ENCODE results near the gene NTN1. TPM values are rescaled to one million over a fixed set of nuclear protein-coding genes. Genes with fewer than 3 reads are reported as not detected.

NTN1 gene
- total RNA-seq, 5 donors from 2014 or later (not counting 1 experiment from before 2014, with no cell fraction given) = 0.07 to 0.15 (median 0.12) TPM; not detected in 1

GRCh38 chr17:9022573-9023391 lies 1.5 kb downstream of the NTN1 start:
- Histone ChIP-seq H3K4me3 (ENCODE audit: control insufficient read depth in 1 of 2, extremely low read depth in 1 of 2, low read length in 1 of 2) (peak overlapping the region; percentile 10 to 76), H3K9me3 (no peaks in the 10 kb centered on the region), H3K27ac (ENCODE audit: low read length) (no peak overlapping the region), H3K27me3 (replicated peaks in 1 of 2; ENCODE audit: control insufficient read depth in 2 of 2, extremely low read depth in 1 of 2, insufficient read depth in 2 of 2, low read length in 1 of 2) (peaks cover 13 to 53% of the 10 kb centered on the region in 2 experiments), H3K36me3 (ENCODE audit: control insufficient read depth in 2 of 2, extremely low read depth in 1 of 2, insufficient read depth in 1 of 2, low read length in 1 of 2) (no peaks in the 10 kb centered on the region), H3K4me1 (ENCODE audit: control insufficient read depth in 1 of 2, extremely low read depth in 1 of 2, insufficient read depth in 2 of 2, low read length in 2 of 2) (peaks cover 5 to 27% of the 10 kb centered on the region in 2 experiments)
- peak in 1 of 4 experiments; percentile 22 for ATAC-seq (replicated peaks in 1 of 4)
- H3K9me3 Mint-ChIP-seq = no peaks in the 10 kb centered on the region
- H3K27ac Mint-ChIP-seq = peak overlapping the region in 1 of 2 donors; percentile 31
- 4% methylated on average over 106 of the region's 106 CpGs for WGBS (ENCODE audit: insufficient coverage)
- H3K27me3 Mint-ChIP-seq = peaks cover 59 to 66% of the 10 kb centered on the region in 2 donors
- peak in 5 of 35 experiments; percentile 4 to 37 (median 14) for DNase-seq
- POLR2A ChIA-PET = no interaction called here
- no peaks in the 10 kb centered on the region for H3K36me3 Mint-ChIP-seq
- H3K4me3 Mint-ChIP-seq = peak overlapping the region; percentile 79 to 96 (median 92)
- CTCF ChIA-PET = no interaction called here
- H3K4me1 Mint-ChIP-seq = peaks cover 8 to 27% (median 14%) of the 10 kb centered on the region in 3 donors

- Mint-ChIP-seq H3K27me3 (peaks cover 63 to 73% of the 10 kb centered on the region in 2 donors), H3K9me3 (no peaks in the 10 kb centered on the region), H3K36me3 (no peaks in the 10 kb centered on the region), H3K27ac (no peak overlapping the region), H3K4me3 (peak overlapping the region; percentile 31 to 64 (median 50)), H3K4me1 (peaks cover 8 to 27% (median 14%) of the 10 kb centered on the region in 3 donors)
- no peak for DNase-seq
- WGBS (ENCODE audit: insufficient coverage) = 5% methylated on average over 33 of the region's 49 CpGs
- POLR2A ChIA-PET = no interaction called here
- no peak overlapping the region for H3K27ac ChIP-seq (ENCODE audit: low read length)
- no peaks in the 10 kb centered on the region for H3K36me3 ChIP-seq (ENCODE audit: control insufficient read depth in 2 of 2, extremely low read depth in 1 of 2, insufficient read depth in 1 of 2, low read length in 1 of 2)
- no peaks in the 10 kb centered on the region for H3K9me3 ChIP-seq
- peaks cover 13 to 54% of the 10 kb centered on the region in 2 experiments for H3K27me3 ChIP-seq (replicated peaks in 1 of 2; ENCODE audit: control insufficient read depth in 2 of 2, extremely low read depth in 1 of 2, insufficient read depth in 2 of 2, low read length in 1 of 2)
- ATAC-seq (replicated peaks in 1 of 4) = no peak
- CTCF ChIA-PET = no interaction called here
- peaks cover 5 to 27% of the 10 kb centered on the region in 2 experiments for H3K4me1 ChIP-seq (ENCODE audit: control insufficient read depth in 1 of 2, extremely low read depth in 1 of 2, insufficient read depth in 2 of 2, low read length in 2 of 2)
- H3K4me3 ChIP-seq (ENCODE audit: control insufficient read depth in 1 of 2, extremely low read depth in 1 of 2, low read length in 1 of 2) = peak overlapping the region in 1 of 2 donors; percentile 76
Measured at GRCh38 chr17:9023392-9024218, 2.3 kb downstream of the NTN1 start.

- POLR2A ChIA-PET = no interaction called here
- peak overlapping the region in 1 of 3 donors; percentile 64 for H3K4me3 Mint-ChIP-seq
- peaks cover 63 to 72% of the 10 kb centered on the region in 2 donors for H3K27me3 Mint-ChIP-seq
- 67% methylated on average over 7 of the region's 14 CpGs for WGBS (ENCODE audit: insufficient coverage)
- H3K36me3 ChIP-seq (ENCODE audit: control insufficient read depth in 2 of 2, extremely low read depth in 1 of 2, insufficient read depth in 1 of 2, low read length in 1 of 2) = no peaks in the 10 kb centered on the region
- H3K36me3 Mint-ChIP-seq = no peaks in the 10 kb centered on the region
- no peak overlapping the region for H3K4me3 ChIP-seq (ENCODE audit: control insufficient read depth in 1 of 2, extremely low read depth in 1 of 2, low read length in 1 of 2)
- peaks cover 8 to 27% (median 14%) of the 10 kb centered on the region in 3 donors for H3K4me1 Mint-ChIP-seq
- peaks cover 13 to 54% of the 10 kb centered on the region in 2 experiments for H3K27me3 ChIP-seq (replicated peaks in 1 of 2; ENCODE audit: control insufficient read depth in 2 of 2, extremely low read depth in 1 of 2, insufficient read depth in 2 of 2, low read length in 1 of 2)
- CTCF ChIA-PET = no interaction called here
- H3K9me3 Mint-ChIP-seq = no peaks in the 10 kb centered on the region
- H3K9me3 ChIP-seq = no peaks in the 10 kb centered on the region
- H3K4me1 ChIP-seq (ENCODE audit: control insufficient read depth in 1 of 2, extremely low read depth in 1 of 2, insufficient read depth in 2 of 2, low read length in 2 of 2) = peaks cover 5 to 27% of the 10 kb centered on the region in 2 experiments
- no peak for DNase-seq
- peak overlapping the region in 1 of 2 donors; percentile 33 for H3K27ac Mint-ChIP-seq
- H3K27ac ChIP-seq (ENCODE audit: low read length) = no peak overlapping the region
- no peak for ATAC-seq (replicated peaks in 1 of 4)
Measured at GRCh38 chr17:9024497-9024896, 3.2 kb downstream of the NTN1 start.

- H3K36me3 ChIP-seq (ENCODE audit: control insufficient read depth in 2 of 2, extremely low read depth in 1 of 2, insufficient read depth in 1 of 2, low read length in 1 of 2) = no peaks in the 10 kb centered on the region
- no peak overlapping the region for H3K27ac ChIP-seq (ENCODE audit: low read length)
- no peak for DNase-seq
- no peak overlapping the region for H3K4me3 ChIP-seq (ENCODE audit: control insufficient read depth in 1 of 2, extremely low read depth in 1 of 2, low read length in 1 of 2)
- Mint-ChIP-seq H3K4me3 (no peak overlapping the region), H3K9me3 (no peaks in the 10 kb centered on the region), H3K27ac (no peak overlapping the region), H3K4me1 (peaks cover 8 to 21% (median 14%) of the 10 kb centered on the region in 3 donors), H3K27me3 (peaks cover 58 to 79% of the 10 kb centered on the region in 2 donors), H3K36me3 (no peaks in the 10 kb centered on the region)
- no peaks in the 10 kb centered on the region for H3K9me3 ChIP-seq
- POLR2A ChIA-PET = no interaction called here
- ATAC-seq (replicated peaks in 1 of 4) = no peak
- CTCF ChIA-PET = no interaction called here
- 76% methylated on average over 5 of the region's 8 CpGs for WGBS (ENCODE audit: insufficient coverage)
- peaks cover 5 to 18% of the 10 kb centered on the region in 2 experiments for H3K4me1 ChIP-seq (ENCODE audit: control insufficient read depth in 1 of 2, extremely low read depth in 1 of 2, insufficient read depth in 2 of 2, low read length in 2 of 2)
- peaks cover 13 to 47% of the 10 kb centered on the region in 2 experiments for H3K27me3 ChIP-seq (replicated peaks in 1 of 2; ENCODE audit: control insufficient read depth in 2 of 2, extremely low read depth in 1 of 2, insufficient read depth in 2 of 2, low read length in 1 of 2)
Measured at GRCh38 chr17:9026741-9027140, 5.4 kb downstream of the NTN1 start.

- ATAC-seq (replicated peaks in 1 of 4) = no peak
- peaks cover 58 to 84% of the 10 kb centered on the region in 2 donors for H3K27me3 Mint-ChIP-seq
- ChIA-PET CTCF (no interaction called here), POLR2A (no interaction called here)
- H3K9me3 ChIP-seq = no peaks in the 10 kb centered on the region
- no peaks in the 10 kb centered on the region for H3K36me3 Mint-ChIP-seq
- peaks cover 13 to 38% of the 10 kb centered on the region in 2 experiments for H3K27me3 ChIP-seq (replicated peaks in 1 of 2; ENCODE audit: control insufficient read depth in 2 of 2, extremely low read depth in 1 of 2, insufficient read depth in 2 of 2, low read length in 1 of 2)
- no peak overlapping the region for H3K4me3 Mint-ChIP-seq
- peaks cover 1 to 3% of the 10 kb centered on the region in 2 experiments for H3K4me1 ChIP-seq (ENCODE audit: control insufficient read depth in 1 of 2, extremely low read depth in 1 of 2, insufficient read depth in 2 of 2, low read length in 2 of 2)
- no peak for DNase-seq
- H3K36me3 ChIP-seq (ENCODE audit: control insufficient read depth in 2 of 2, extremely low read depth in 1 of 2, insufficient read depth in 1 of 2, low read length in 1 of 2) = no peaks in the 10 kb centered on the region
- H3K27ac ChIP-seq (ENCODE audit: low read length) = no peak overlapping the region
- no peak overlapping the region for H3K4me3 ChIP-seq (ENCODE audit: control insufficient read depth in 1 of 2, extremely low read depth in 1 of 2, low read length in 1 of 2)
- no peak overlapping the region for H3K27ac Mint-ChIP-seq
- peaks cover 2 to 14% (median 9%) of the 10 kb centered on the region in 3 donors for H3K4me1 Mint-ChIP-seq
- H3K9me3 Mint-ChIP-seq = no peaks in the 10 kb centered on the region
- 88% methylated on average over 3 of the region's 11 CpGs for WGBS (ENCODE audit: insufficient coverage)
Measured at GRCh38 chr17:9028202-9028987, 7.1 kb downstream of the NTN1 start.

Measured in T-cell (primary cell).